ENCODE data around the gene MINDY4.

- no peak for TF ChIP-seq CEBPB (IDR thresholded peaks at IDR 0.05)
- TF ChIP-seq EP300 (IDR thresholded peaks at IDR 0.05; ENCODE audit: borderline replicate concordance) = no peak
- no peak for TF ChIP-seq YY1 (IDR thresholded peaks at IDR 0.05; ENCODE audit: low read depth)
- no peak for TF ChIP-seq MAX (IDR thresholded peaks at IDR 0.05)
- TF ChIP-seq CREB1 (IDR thresholded peaks at IDR 0.05; ENCODE audit: low read depth) = no peak
- TF ChIP-seq, protein P1, sequence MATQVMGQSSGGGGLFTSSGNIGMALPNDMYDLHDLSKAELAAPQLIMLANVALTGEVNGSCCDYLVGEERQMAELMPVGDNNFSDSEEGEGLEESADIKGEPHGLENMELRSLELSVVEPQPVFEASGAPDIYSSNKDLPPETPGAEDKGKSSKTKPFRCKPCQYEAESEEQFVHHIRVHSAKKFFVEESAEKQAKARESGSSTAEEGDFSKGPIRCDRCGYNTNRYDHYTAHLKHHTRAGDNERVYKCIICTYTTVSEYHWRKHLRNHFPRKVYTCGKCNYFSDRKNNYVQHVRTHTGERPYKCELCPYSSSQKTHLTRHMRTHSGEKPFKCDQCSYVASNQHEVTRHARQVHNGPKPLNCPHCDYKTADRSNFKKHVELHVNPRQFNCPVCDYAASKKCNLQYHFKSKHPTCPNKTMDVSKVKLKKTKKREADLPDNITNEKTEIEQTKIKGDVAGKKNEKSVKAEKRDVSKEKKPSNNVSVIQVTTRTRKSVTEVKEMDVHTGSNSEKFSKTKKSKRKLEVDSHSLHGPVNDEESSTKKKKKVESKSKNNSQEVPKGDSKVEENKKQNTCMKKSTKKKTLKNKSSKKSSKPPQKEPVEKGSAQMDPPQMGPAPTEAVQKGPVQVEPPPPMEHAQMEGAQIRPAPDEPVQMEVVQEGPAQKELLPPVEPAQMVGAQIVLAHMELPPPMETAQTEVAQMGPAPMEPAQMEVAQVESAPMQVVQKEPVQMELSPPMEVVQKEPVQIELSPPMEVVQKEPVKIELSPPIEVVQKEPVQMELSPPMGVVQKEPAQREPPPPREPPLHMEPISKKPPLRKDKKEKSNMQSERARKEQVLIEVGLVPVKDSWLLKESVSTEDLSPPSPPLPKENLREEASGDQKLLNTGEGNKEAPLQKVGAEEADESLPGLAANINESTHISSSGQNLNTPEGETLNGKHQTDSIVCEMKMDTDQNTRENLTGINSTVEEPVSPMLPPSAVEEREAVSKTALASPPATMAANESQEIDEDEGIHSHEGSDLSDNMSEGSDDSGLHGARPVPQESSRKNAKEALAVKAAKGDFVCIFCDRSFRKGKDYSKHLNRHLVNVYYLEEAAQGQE (IDR thresholded peaks at IDR 0.05; ENCODE audit: low read depth) = no peak
- no peak for TF ChIP-seq TAF1 (IDR thresholded peaks at IDR 0.05; ENCODE audit: low read depth)
- no peak for TF ChIP-seq TCF12 (IDR thresholded peaks at IDR 0.05; ENCODE audit: low read depth)
- TF ChIP-seq RAD21 (IDR thresholded peaks at IDR 0.05; ENCODE audit: low read depth) = no peak
Observed at GRCh38 chr7:30899066-30899465, 127.8 kb downstream of the MINDY4 start.
